SK-N-SH (cell line): ENCODE data around the gene TRIM69. TPM values are rescaled to one million over a fixed set of nuclear protein-coding genes. Genes with fewer than 3 reads are reported as not detected.

Experiments used
- CTCF ChIA-PET: fragments of 300-600, 350-600 bp; formaldehyde crosslinking; extraction: SDS; loops from one replicate; lab custom pipeline; 2021; lab: Yijun Ruan, JAX
- POLR2A ChIA-PET: fragments of 350-600 bp; sonication (Branson Sonifier 250); formaldehyde crosslinking; extraction: SDS; loops from one replicate; lab custom pipeline; 2020; ENCODE audit warnings: antibody characterized with exemption, inconsistent platforms; lab: Yijun Ruan, JAX
- DNase-seq: peaks from one replicate; pipeline ENCODE4 v3.0.0; 2012
- H2AFZ ChIP-seq: fragments of 200-600 bp; sonication (generic); 2 replicates; pipeline ENCODE4 v1.8.1; 2016; ENCODE audit warnings: antibody characterized with exemption, mild to moderate bottlenecking, low read depth
- H3F3A ChIP-seq: fragments of 200-600 bp; sonication (generic); replicated peaks from 2 replicates; pipeline ENCODE3; 2016; ENCODE audit warnings: antibody characterized with exemption, mild to moderate bottlenecking; ENCODE audit not compliant: insufficient read depth
- H3K27ac ChIP-seq, 2 experiments: fragments of 200-500 bp in 1 of 2; fragments of 200-600 bp in 1 of 2; sonication (Bioruptor generic) in 1 of 2; sonication (generic), shearing (Covaris generic) in 1 of 2; 2 replicates each; pipeline versions ENCODE4 v1.5.1 to v1.6.1; 2014 to 2016; ENCODE audit warnings: low read depth in 2 of 2, inconsistent platforms in 1 of 2, low read length in 1 of 2, mild to moderate bottlenecking in 1 of 2, mixed read lengths in 1 of 2
- H3K27me3 ChIP-seq: fragments of 200-600 bp; sonication (generic), shearing (Covaris generic); 2 replicates; pipeline ENCODE4 v1.6.1; 2016; ENCODE audit warnings: mixed run types; ENCODE audit not compliant: insufficient read depth
- H3K36me3 ChIP-seq, 2 experiments: fragments of 200-500 bp in 1 of 2; fragments of 200-600 bp in 1 of 2; sonication (Bioruptor generic) in 1 of 2; sonication (generic) in 1 of 2; replicated peaks in 1 of 2; 2 replicates each; pipeline versions ENCODE3 to v1.5.1; 2014 to 2016; ENCODE audit warnings: low read length in 1 of 2, mild to moderate bottlenecking in 1 of 2; ENCODE audit not compliant: insufficient read depth in 2 of 2, control insufficient read depth in 1 of 2
- H3K4me1 ChIP-seq, 2 experiments: fragments of 200-500 bp in 1 of 2; fragments of 200-600 bp in 1 of 2; sonication (Bioruptor generic) in 1 of 2; sonication (generic), shearing (Covaris generic) in 1 of 2; 2 replicates each; pipeline versions ENCODE4 v1.5.1 to v1.6.1; 2014 to 2016; ENCODE audit warnings: low read depth in 1 of 2, low read length in 1 of 2, mixed run types in 1 of 2; ENCODE audit not compliant: insufficient read depth in 2 of 2, control insufficient read depth in 1 of 2
- H3K4me2 ChIP-seq: fragments of 200-600 bp; sonication (generic), shearing (Covaris generic); 2 replicates; pipeline ENCODE4 v1.6.1; 2017; ENCODE audit warnings: mixed run types
- H3K4me3 ChIP-seq, 2 experiments: fragments of 200-500 bp in 1 of 2; fragments of 200-600 bp in 1 of 2; sonication (Bioruptor generic) in 1 of 2; sonication (generic), shearing (Covaris generic) in 1 of 2; 2 replicates each; pipeline versions ENCODE4 v1.5.1 to v1.8.1; 2014 to 2016; ENCODE audit warnings: low read depth in 2 of 2, inconsistent platforms in 1 of 2, low read length in 1 of 2, mild to moderate bottlenecking in 1 of 2, mixed read lengths in 1 of 2, moderate library complexity in 1 of 2
- H3K79me2 ChIP-seq: fragments of 200-600 bp; sonication (generic); 2 replicates; pipeline ENCODE4 v1.8.1; 2017; ENCODE audit warnings: mild to moderate bottlenecking; ENCODE audit not compliant: insufficient read depth
- H3K9ac ChIP-seq: fragments of 200-600 bp; sonication (generic); 2 replicates; pipeline ENCODE4 v1.6.1; 2017; ENCODE audit warnings: mixed run types
- H3K9me2 ChIP-seq: fragments of 200-600 bp; sonication (generic); 2 replicates; pipeline ENCODE4 v1.6.1; 2017; ENCODE audit warnings: mixed run types
- H3K9me3 ChIP-seq: fragments of 200-600 bp; sonication (generic); 2 replicates; pipeline ENCODE4 v1.6.1; 2017; ENCODE audit warnings: mixed run types, mild to moderate bottlenecking, moderate library complexity
- H4K20me1 ChIP-seq: fragments of 200-600 bp; sonication (generic); 2 replicates; pipeline ENCODE4 v1.6.1; 2017; ENCODE audit warnings: mild to moderate bottlenecking, mixed run types; ENCODE audit not compliant: insufficient read depth
- CHD2 ChIP-seq: fragments of 150-350 bp; IDR thresholded peaks from 2 replicates; pipeline ENCODE4 v1.6.1; 2018; ENCODE audit warnings: low read length; ENCODE audit not compliant: partially characterized antibody
- ELF1 ChIP-seq: IDR thresholded peaks from 2 replicates; pipeline ENCODE4 v1.4.0; 2012
- FOXM1 ChIP-seq: IDR thresholded peaks from 2 replicates; pipeline ENCODE4 v1.4.0; 2012; ENCODE audit warnings: low read depth, mild to moderate bottlenecking
- GATA2 ChIP-seq: sonication (generic); formaldehyde crosslinking; IDR thresholded peaks from 2 replicates; pipeline ENCODE4 v1.5.0; 2020; ENCODE audit warnings: mild to moderate bottlenecking, missing genetic modification reagents
- MEF2A ChIP-seq: IDR thresholded peaks from 2 replicates; pipeline ENCODE4 v1.4.0; 2012; ENCODE audit warnings: low read depth, borderline replicate concordance
- MXI1 ChIP-seq: IDR thresholded peaks from 2 replicates; pipeline ENCODE4 v1.6.1; 2012; ENCODE audit warnings: mild to moderate bottlenecking, low read depth, low read length, improper control_type of control experiment
- RAD21 ChIP-seq: IDR thresholded peaks from 2 replicates; pipeline ENCODE4 v1.6.1; 2012; ENCODE audit warnings: mild to moderate bottlenecking, low read length
- REST ChIP-seq: IDR thresholded peaks from 2 replicates; pipeline ENCODE4 v1.6.1; 2012; ENCODE audit warnings: mild to moderate bottlenecking, low read depth, low read length, moderate library complexity
- SMC3 ChIP-seq: IDR thresholded peaks from 2 replicates; pipeline ENCODE4 v1.6.1; 2012; ENCODE audit warnings: low read depth, low read length, improper control_type of control experiment
- USF1 ChIP-seq: IDR thresholded peaks from 2 replicates; pipeline ENCODE4 v1.4.0; 2012; ENCODE audit warnings: low read depth, borderline replicate concordance
- WGBS: methylation state at CpG from one replicate; pipeline ENCODE4 v1.1.6; 2017; ENCODE audit warnings: low lambda C conversion rate; 5-methylcytosine and 5-hydroxymethylcytosine counted together
- polyA plus RNA-seq, 3 experiments: library from polyadenylated mRNA; depleted of rRNA; stranded (reverse); fragments of >200 nt; gene quantifications; 2 replicates each; pipeline ENCODE4 v1.2.3, GENCODE V29; 2012
- TF ChIP-seq, protein P1 (sequence below): IDR thresholded peaks from 2 replicates; pipeline ENCODE4 v1.4.0; 2012; ENCODE audit warnings: low read depth
- TF ChIP-seq, protein P2 (sequence below): IDR thresholded peaks from 2 replicates; pipeline ENCODE4 v1.4.0; 2012; ENCODE audit warnings: low read depth, borderline replicate concordance
- TF ChIP-seq, protein P3 (sequence below): fragments of 200-600 bp; sonication (generic); IDR thresholded peaks from 2 replicates; pipeline ENCODE4 v1.6.1; 2017; ENCODE audit warnings: antibody characterized with exemption, mild to moderate bottlenecking, moderate library complexity

TRIM69 gene
- polyA plus RNA-seq, 1 of the 3 experiments (the other 2 are of a cell fraction), result 9.7 TPM

DNA sequence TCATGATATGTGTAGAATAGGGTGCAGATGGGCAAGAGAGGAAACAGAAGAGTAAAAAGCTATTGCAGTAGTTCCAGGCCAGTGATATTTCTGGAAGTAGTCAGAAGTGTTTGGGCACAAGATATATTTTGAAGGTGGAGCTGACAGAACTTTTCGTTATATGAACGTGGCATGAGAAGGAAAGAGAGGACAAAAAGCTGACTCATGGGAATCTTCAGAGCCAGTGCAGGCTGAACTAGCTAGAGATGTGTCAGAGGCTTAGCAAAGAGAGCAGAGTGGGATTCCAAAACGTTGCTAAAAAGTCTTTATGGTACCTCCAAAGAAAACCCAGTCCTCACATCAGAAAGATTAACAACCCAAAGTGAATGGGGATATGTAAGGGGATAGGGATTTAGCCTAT lies 28.7 kb downstream of the TRIM69 start:
- 38% methylated on average over 3 of the region's 3 CpGs for WGBS
- Histone ChIP-seq H3K36me3 (no peaks in the 10 kb centered on the region), H3F3A (no peaks in the 10 kb centered on the region), H3K9ac (no peak overlapping the region), H2AFZ (no peak overlapping the region), H3K4me1 (no peaks in the 10 kb centered on the region), H3K79me2 (no peaks in the 10 kb centered on the region), H3K27ac (no peak overlapping the region), H3K9me2 (no peaks in the 10 kb centered on the region), H3K27me3 (no peaks in the 10 kb centered on the region; the same call in 1 of the 2 replicates), H3K4me3 (no peak overlapping the region), H3K4me2 (no peak overlapping the region)
- CTCF ChIA-PET, result interaction anchor here (0.9 to 1.9 kb wide), 2 partner anchors 51 to 187 kb away, joined by 3 to 4 read pairs; no protein-coding TSS in a partner anchor
- POLR2A ChIA-PET, result no interaction called here
- no peak for TF ChIP-seq MEF2A
- TF ChIP-seq GATA2 (CRISPR knock-in tag), result no peak
- no peak for TF ChIP-seq RAD21
- TF ChIP-seq, protein P1, sequence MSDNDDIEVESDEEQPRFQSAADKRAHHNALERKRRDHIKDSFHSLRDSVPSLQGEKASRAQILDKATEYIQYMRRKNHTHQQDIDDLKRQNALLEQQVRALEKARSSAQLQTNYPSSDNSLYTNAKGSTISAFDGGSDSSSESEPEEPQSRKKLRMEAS, result no peak
- TF ChIP-seq FOXM1, result no peak
- TF ChIP-seq CHD2, result no peak
- no peak for TF ChIP-seq USF1
- no peak for TF ChIP-seq REST
- TF ChIP-seq ELF1, result no peak
- no peak for TF ChIP-seq SMC3
- no peak for TF ChIP-seq MXI1
- TF ChIP-seq, protein P2, sequence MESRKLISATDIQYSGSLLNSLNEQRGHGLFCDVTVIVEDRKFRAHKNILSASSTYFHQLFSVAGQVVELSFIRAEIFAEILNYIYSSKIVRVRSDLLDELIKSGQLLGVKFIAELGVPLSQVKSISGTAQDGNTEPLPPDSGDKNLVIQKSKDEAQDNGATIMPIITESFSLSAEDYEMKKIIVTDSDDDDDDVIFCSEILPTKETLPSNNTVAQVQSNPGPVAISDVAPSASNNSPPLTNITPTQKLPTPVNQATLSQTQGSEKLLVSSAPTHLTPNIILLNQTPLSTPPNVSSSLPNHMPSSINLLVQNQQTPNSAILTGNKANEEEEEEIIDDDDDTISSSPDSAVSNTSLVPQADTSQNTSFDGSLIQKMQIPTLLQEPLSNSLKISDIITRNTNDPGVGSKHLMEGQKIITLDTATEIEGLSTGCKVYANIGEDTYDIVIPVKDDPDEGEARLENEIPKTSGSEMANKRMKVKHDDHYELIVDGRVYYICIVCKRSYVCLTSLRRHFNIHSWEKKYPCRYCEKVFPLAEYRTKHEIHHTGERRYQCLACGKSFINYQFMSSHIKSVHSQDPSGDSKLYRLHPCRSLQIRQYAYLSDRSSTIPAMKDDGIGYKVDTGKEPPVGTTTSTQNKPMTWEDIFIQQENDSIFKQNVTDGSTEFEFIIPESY, result no peak
- TF ChIP-seq, protein P3, sequence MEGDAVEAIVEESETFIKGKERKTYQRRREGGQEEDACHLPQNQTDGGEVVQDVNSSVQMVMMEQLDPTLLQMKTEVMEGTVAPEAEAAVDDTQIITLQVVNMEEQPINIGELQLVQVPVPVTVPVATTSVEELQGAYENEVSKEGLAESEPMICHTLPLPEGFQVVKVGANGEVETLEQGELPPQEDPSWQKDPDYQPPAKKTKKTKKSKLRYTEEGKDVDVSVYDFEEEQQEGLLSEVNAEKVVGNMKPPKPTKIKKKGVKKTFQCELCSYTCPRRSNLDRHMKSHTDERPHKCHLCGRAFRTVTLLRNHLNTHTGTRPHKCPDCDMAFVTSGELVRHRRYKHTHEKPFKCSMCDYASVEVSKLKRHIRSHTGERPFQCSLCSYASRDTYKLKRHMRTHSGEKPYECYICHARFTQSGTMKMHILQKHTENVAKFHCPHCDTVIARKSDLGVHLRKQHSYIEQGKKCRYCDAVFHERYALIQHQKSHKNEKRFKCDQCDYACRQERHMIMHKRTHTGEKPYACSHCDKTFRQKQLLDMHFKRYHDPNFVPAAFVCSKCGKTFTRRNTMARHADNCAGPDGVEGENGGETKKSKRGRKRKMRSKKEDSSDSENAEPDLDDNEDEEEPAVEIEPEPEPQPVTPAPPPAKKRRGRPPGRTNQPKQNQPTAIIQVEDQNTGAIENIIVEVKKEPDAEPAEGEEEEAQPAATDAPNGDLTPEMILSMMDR, result no peak
- TF ChIP-seq, all 33 proteins: peak for 0
- no peaks in the 10 kb centered on the region for H3K9me3 ChIP-seq
- DNase-seq, result no peak
- H4K20me1 ChIP-seq, result no peaks in the 10 kb centered on the region
